HEK293 (cell line): ENCODE data around the gene C9orf85.

ENCODE experiments used
- PRDM1 ChIP-seq: fragments of 450-650 bp; formaldehyde crosslinking; IDR thresholded peaks from 2 replicates; pipeline ENCODE4; 2016; ENCODE audit warnings: missing biosample characterization, missing genetic modification characterization
- SCRT1 ChIP-seq: fragments of 450-650 bp; formaldehyde crosslinking; IDR thresholded peaks from 2 replicates; pipeline ENCODE4 v1.5.1; 2016; ENCODE audit warnings: missing biosample characterization, missing genetic modification characterization, borderline replicate concordance
- ZNF202 ChIP-seq: fragments of 450-650 bp; formaldehyde crosslinking; IDR thresholded peaks from 2 replicates; pipeline ENCODE4 v1.5.1; 2016; ENCODE audit warnings: missing biosample characterization, missing genetic modification characterization, borderline replicate concordance
- ZNF248 ChIP-seq: fragments of 450-650 bp; formaldehyde crosslinking; IDR thresholded peaks from 2 replicates; pipeline ENCODE4 v1.5.1; 2017; ENCODE audit warnings: missing biosample characterization, missing genetic modification characterization
- TF ChIP-seq, protein P1 (sequence below): fragments of 450-650 bp; formaldehyde crosslinking; IDR thresholded peaks from 2 replicates; pipeline ENCODE4 v1.5.1; 2016; ENCODE audit warnings: missing biosample characterization, missing genetic modification characterization
- TF ChIP-seq, protein P2 (sequence below): fragments of 450-650 bp; formaldehyde crosslinking; conservative IDR thresholded peaks from 2 replicates; pipeline ENCODE4 v1.5.1; 2016; ENCODE audit warnings: low read depth, missing biosample characterization, missing genetic modification characterization

DNA sequence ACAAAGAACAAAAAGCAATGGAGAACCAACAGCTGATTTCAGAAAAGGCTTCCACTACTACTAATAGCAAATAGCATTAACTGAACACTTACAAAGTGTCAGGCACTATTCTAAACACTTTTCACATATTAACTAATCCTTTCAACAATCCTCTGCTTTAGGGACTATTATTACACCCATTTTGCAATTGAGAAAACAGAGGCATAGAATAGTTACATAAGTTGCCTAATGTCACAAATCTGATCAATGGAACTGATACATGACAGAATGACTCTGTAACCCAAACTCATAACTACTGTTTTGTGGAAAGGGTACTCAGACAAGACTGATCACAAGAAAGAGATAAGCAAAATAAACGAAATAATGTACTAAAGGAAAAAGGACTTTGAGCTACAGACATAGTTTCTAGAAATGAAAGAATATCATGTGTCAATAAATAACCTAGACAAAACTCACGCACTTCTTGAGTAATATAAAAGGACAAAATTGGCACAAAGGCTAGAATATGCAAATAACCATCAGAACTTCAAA, 31.7 kb upstream of the C9orf85 start:
- TF ChIP-seq SCRT1 (tag by site-specific recombination) = no peak
- no peak for TF ChIP-seq ZNF248 (tag by site-specific recombination)
- no peak for TF ChIP-seq ZNF202 (tag by site-specific recombination)
- TF ChIP-seq, protein P1, sequence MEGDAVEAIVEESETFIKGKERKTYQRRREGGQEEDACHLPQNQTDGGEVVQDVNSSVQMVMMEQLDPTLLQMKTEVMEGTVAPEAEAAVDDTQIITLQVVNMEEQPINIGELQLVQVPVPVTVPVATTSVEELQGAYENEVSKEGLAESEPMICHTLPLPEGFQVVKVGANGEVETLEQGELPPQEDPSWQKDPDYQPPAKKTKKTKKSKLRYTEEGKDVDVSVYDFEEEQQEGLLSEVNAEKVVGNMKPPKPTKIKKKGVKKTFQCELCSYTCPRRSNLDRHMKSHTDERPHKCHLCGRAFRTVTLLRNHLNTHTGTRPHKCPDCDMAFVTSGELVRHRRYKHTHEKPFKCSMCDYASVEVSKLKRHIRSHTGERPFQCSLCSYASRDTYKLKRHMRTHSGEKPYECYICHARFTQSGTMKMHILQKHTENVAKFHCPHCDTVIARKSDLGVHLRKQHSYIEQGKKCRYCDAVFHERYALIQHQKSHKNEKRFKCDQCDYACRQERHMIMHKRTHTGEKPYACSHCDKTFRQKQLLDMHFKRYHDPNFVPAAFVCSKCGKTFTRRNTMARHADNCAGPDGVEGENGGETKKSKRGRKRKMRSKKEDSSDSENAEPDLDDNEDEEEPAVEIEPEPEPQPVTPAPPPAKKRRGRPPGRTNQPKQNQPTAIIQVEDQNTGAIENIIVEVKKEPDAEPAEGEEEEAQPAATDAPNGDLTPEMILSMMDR (tag by site-specific recombination) = no peak
- no peak for TF ChIP-seq PRDM1
- TF ChIP-seq, protein P2, sequence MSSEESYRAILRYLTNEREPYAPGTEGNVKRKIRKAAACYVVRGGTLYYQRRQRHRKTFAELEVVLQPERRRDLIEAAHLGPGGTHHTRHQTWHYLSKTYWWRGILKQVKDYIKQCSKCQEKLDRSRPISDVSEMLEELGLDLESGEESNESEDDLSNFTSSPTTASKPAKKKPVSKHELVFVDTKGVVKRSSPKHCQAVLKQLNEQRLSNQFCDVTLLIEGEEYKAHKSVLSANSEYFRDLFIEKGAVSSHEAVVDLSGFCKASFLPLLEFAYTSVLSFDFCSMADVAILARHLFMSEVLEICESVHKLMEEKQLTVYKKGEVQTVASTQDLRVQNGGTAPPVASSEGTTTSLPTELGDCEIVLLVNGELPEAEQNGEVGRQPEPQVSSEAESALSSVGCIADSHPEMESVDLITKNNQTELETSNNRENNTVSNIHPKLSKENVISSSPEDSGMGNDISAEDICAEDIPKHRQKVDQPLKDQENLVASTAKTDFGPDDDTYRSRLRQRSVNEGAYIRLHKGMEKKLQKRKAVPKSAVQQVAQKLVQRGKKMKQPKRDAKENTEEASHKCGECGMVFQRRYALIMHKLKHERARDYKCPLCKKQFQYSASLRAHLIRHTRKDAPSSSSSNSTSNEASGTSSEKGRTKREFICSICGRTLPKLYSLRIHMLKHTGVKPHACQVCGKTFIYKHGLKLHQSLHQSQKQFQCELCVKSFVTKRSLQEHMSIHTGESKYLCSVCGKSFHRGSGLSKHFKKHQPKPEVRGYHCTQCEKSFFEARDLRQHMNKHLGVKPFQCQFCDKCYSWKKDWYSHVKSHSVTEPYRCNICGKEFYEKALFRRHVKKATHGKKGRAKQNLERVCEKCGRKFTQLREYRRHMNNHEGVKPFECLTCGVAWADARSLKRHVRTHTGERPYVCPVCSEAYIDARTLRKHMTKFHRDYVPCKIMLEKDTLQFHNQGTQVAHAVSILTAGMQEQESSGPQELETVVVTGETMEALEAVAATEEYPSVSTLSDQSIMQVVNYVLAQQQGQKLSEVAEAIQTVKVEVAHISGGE (tag by site-specific recombination) = no peak
